SK-N-MC (cell line): ENCODE results near the gene GNL2.

Source experiments
- EZH2 ChIP-seq: fragments of 200-600 bp; sonication (generic); IDR thresholded peaks from one replicate; pipeline ENCODE4 v1.6.1; 2017; ENCODE audit warnings: antibody characterized with exemption
- FOXP2 ChIP-seq: optimal IDR thresholded peaks from 2 replicates; pipeline ENCODE3; 2011; ENCODE audit warnings: mild to moderate bottlenecking, moderate library complexity; ENCODE audit not compliant: insufficient read depth; ENCODE audit errors: extremely low read length, control extremely low read depth
- POLR2AphosphoS5 ChIP-seq: IDR thresholded peaks from 2 replicates; pipeline ENCODE4 v1.6.1; 2012; ENCODE audit warnings: mild to moderate bottlenecking, low read depth, low read length, borderline replicate concordance

DNA sequence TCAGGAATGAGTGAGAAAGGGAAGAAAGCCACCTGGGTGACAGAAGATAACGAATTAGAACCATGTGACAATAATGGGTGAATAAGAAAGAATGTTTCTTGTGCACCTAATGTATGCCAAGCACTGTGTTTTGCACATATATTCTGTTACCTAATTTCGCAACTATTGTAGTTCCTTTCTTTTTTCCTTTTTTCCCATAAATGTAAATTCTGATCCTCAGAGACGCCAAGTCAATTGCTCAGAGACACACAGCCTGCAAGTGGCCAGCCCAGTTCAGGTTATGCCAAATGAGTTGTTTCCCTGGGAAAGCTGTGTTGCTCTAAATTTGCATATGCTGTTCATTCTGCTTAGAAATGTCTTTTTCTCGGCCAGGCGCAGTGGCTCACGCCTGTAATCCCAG lies 40.7 kb upstream of the GNL2 start:
- TF ChIP-seq POLR2AphosphoS5 (no peak), FOXP2 (no peak), EZH2 (no peak)
